Liver (tissue), 3 donors: Measurements from ENCODE around the gene FMN1.

Experiments used
- ATF3 ChIP-seq: IDR thresholded peaks from 2 replicates; pipeline ENCODE4 v1.6.1; 2016; ENCODE audit warnings: antibody characterized with exemption
- CTCF ChIP-seq: fragments of 150-350 bp; IDR thresholded peaks from 2 replicates; pipeline ENCODE4 v1.5.1; 2017; ENCODE audit warnings: improper control_type of control experiment, low read depth, low read length; ENCODE audit not compliant: missing input control
- GABPA ChIP-seq, 2 donors: IDR thresholded peaks in 1 of 2; conservative IDR thresholded peaks in 1 of 2; 2 replicates each; pipeline ENCODE4 v1.6.1; 2016; ENCODE audit warnings: antibody characterized with exemption in 2 of 2, mild to moderate bottlenecking in 1 of 2, moderate library complexity in 1 of 2
- HNF4A ChIP-seq, 2 donors: conservative IDR thresholded peaks; 2 replicates each; pipeline ENCODE4 v1.6.1; 2016; ENCODE audit warnings: antibody characterized with exemption in 2 of 2, mild to moderate bottlenecking in 2 of 2
- HNF4G ChIP-seq: IDR thresholded peaks from 2 replicates; pipeline ENCODE4 v1.6.1; 2016; ENCODE audit warnings: antibody characterized with exemption
- JUND ChIP-seq, 2 donors: IDR thresholded peaks; 2 replicates each; pipeline ENCODE4 v1.6.1; 2016; ENCODE audit warnings: antibody characterized with exemption in 2 of 2
- MAX ChIP-seq: IDR thresholded peaks from 2 replicates; pipeline ENCODE4 v1.6.1; 2016; ENCODE audit warnings: antibody characterized with exemption
- RAD21 ChIP-seq, 2 donors: IDR thresholded peaks; 2 replicates each; pipeline ENCODE4 v1.6.1; 2016; ENCODE audit warnings: antibody characterized with exemption in 2 of 2, mild to moderate bottlenecking in 2 of 2
- REST ChIP-seq: IDR thresholded peaks from 2 replicates; pipeline ENCODE4 v1.6.1; 2016; ENCODE audit warnings: antibody characterized with exemption, mild to moderate bottlenecking
- SP1 ChIP-seq: IDR thresholded peaks from 2 replicates; pipeline ENCODE4 v1.6.1; 2018; ENCODE audit warnings: antibody characterized with exemption, mild to moderate bottlenecking
- TAF1 ChIP-seq: conservative IDR thresholded peaks from 2 replicates; pipeline ENCODE4 v1.6.1; 2016; ENCODE audit warnings: antibody characterized with exemption, mild to moderate bottlenecking
- YY1 ChIP-seq: IDR thresholded peaks from 2 replicates; pipeline ENCODE4 v1.6.1; 2016; ENCODE audit warnings: antibody characterized with exemption, mild to moderate bottlenecking
- ZBTB33 ChIP-seq: IDR thresholded peaks from 2 replicates; pipeline ENCODE4 v1.6.1; 2016; ENCODE audit warnings: antibody characterized with exemption
- donor health status: healthy.
- donor health status: healthy.

GRCh38 chr15:32998182-32998581 is 196.3 kb downstream of the FMN1 start:
- no peak for TF ChIP-seq CTCF
- no peak for TF ChIP-seq MAX
- TF ChIP-seq RAD21 (IDR thresholded peaks at IDR 0.05) = no peak
- TF ChIP-seq HNF4A (conservative IDR thresholded peaks at IDR 0.05) = no peak
- no peak for TF ChIP-seq JUND (IDR thresholded peaks at IDR 0.05)
- TF ChIP-seq YY1 = no peak
- no peak for TF ChIP-seq TAF1
- TF ChIP-seq REST = no peak
- no peak for TF ChIP-seq SP1
- no peak for TF ChIP-seq ATF3
- TF ChIP-seq GABPA (IDR thresholded peaks at IDR 0.05 in 1 of 2, conservative IDR thresholded peaks at IDR 0.05 in 1 of 2) = no peak
- no peak for TF ChIP-seq ZBTB33
- TF ChIP-seq HNF4G = no peak
